ENCODE data around the gene RASA4B.
A peak's percentile ranks its signal among the peaks of the same experiment; 100 is the strongest.
"Not testable (repeated sequence)": the region's sequence is repeated elsewhere in the genome, so short reads cannot be mapped to it uniquely, and the experiment has no call there.

RASA4B gene

GRCh38 chr7:102511860-102512522, 5.6 kb downstream of the RASA4B start:
- not testable (repeated sequence) for DNase-seq (ENCODE audit: low read depth in 2 of 2, low spot score in 1 of 2)

GRCh38 chr7:102510575-102510974, 7.0 kb downstream of the RASA4B start:
- DNase-seq (ENCODE audit: low read depth in 2 of 2, low spot score in 1 of 2): not testable (repeated sequence)

GRCh38 chr7:102507410-102508088, 10.0 kb downstream of the RASA4B start:
- DNase-seq (ENCODE audit: low read depth in 2 of 2, low spot score in 1 of 2): not testable (repeated sequence)

GRCh38 chr7:102505298-102506185, 12.0 kb downstream of the RASA4B start:
- DNase-seq (ENCODE audit: low read depth in 2 of 2, low spot score in 1 of 2): not testable (repeated sequence)

GRCh38 chr7:102503141-102503540, 14.4 kb downstream of the RASA4B start:
- not testable (repeated sequence) for DNase-seq (ENCODE audit: low read depth in 2 of 2, low spot score in 1 of 2)

- not testable (repeated sequence) for DNase-seq (ENCODE audit: low read depth in 2 of 2, low spot score in 1 of 2)
Measured at GRCh38 chr7:102498321-102498720, 19.3 kb downstream of the RASA4B start.

GRCh38 chr7:102497308-102497707, 20.3 kb downstream of the RASA4B start:
- DNase-seq (ENCODE audit: low read depth in 2 of 2, low spot score in 1 of 2): not testable (repeated sequence)

- not testable (repeated sequence) for DNase-seq (ENCODE audit: low read depth in 2 of 2, low spot score in 1 of 2)
Measured at GRCh38 chr7:102496861-102497260, 20.7 kb downstream of the RASA4B start.

GRCh38 chr7:102494473-102495149, 23.0 kb downstream of the RASA4B start:
- DNase-seq (ENCODE audit: low read depth in 2 of 2, low spot score in 1 of 2): not testable (repeated sequence)

- DNase-seq (ENCODE audit: low read depth in 2 of 2, low spot score in 1 of 2): not testable (repeated sequence)
Measured at GRCh38 chr7:102494026-102494425, 23.6 kb downstream of the RASA4B start.

- not testable (repeated sequence) for DNase-seq (ENCODE audit: low read depth in 2 of 2, low spot score in 1 of 2)
Measured at GRCh38 chr7:102493220-102493935, 24.2 kb downstream of the RASA4B start.

GRCh38 chr7:102490529-102491075, 27.0 kb downstream of the RASA4B start:
- not testable (repeated sequence) for DNase-seq (ENCODE audit: low read depth in 2 of 2, low spot score in 1 of 2)

GRCh38 chr7:102484317-102484716, 33.3 kb downstream of the RASA4B start:
- not testable (repeated sequence) for DNase-seq (ENCODE audit: low read depth in 2 of 2, low spot score in 1 of 2)

GRCh38 chr7:102481962-102482361, 35.6 kb downstream of the RASA4B start:
- not testable (repeated sequence) for DNase-seq (ENCODE audit: low read depth in 2 of 2, low spot score in 1 of 2)

GRCh38 chr7:102479982-102480637, 37.5 kb downstream of the RASA4B start:
- DNase-seq (ENCODE audit: low read depth in 2 of 2, low spot score in 1 of 2): not testable (repeated sequence)

GRCh38 chr7:102479209-102479584, 38.4 kb downstream of the RASA4B start:
- not testable (repeated sequence) for DNase-seq (ENCODE audit: low read depth in 2 of 2, low spot score in 1 of 2)

GRCh38 chr7:102478314-102479208, 39.0 kb downstream of the RASA4B start, which contains the start of gene POLR2J:
TSS of gene POLR2J (minus strand) at chr7:102478922. CDS start at chr7:102478860, 62 bp downstream.
- peak; percentile 78 to 94 for DNase-seq (ENCODE audit: low read depth in 2 of 2, low spot score in 1 of 2)

GRCh38 chr7:102474736-102475435, 42.7 kb downstream of the RASA4B start:
- DNase-seq (ENCODE audit: low read depth in 2 of 2, low spot score in 1 of 2): not testable (repeated sequence)

All from stimulated activated CD8-positive, alpha-beta memory T cell treated with anti-CD3 and anti-CD28 coated beads, Interleukin-4, amount 100 ng/mL, for 4 hours (primary cell).